ENCODE results near the gene WWTR1.

WWTR1 gene

DNA sequence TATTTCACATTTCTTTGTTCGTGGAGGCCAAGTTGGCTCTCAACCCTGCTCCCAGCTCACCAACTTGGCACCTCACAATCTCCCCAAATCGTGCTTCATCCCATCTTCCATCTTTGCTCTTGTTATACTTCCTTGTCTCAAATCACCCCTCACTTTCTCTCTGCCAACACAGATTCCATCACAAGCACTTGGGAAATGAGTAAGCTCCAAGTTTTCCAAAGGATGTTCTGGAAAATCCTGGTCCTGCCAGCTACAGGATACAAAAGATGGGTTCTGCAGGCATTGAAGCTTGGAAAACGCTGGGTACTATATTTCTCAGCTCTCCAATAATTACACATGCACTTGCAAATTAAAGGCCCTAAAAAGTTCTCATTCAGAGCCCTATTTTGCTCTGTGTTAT, 187.4 kb downstream of the WWTR1 start:
- peak; percentile 43 for DNase-seq (ENCODE audit: low read depth)

GRCh38 chr3:149468504-149469212, 189.2 kb downstream of the WWTR1 start:
- DNase-seq (ENCODE audit: low read depth) = no peak
